Ishikawa (cell line): ENCODE measurements around the gene NKAIN2.

Source experiments
- CEBPB ChIP-seq: IDR thresholded peaks from 2 replicates; pipeline ENCODE4 v1.6.1; 2012
- EGR1 ChIP-seq: IDR thresholded peaks from 2 replicates; pipeline ENCODE4 v1.6.1; 2012
- FOXM1 ChIP-seq: IDR thresholded peaks from 2 replicates; pipeline ENCODE4 v1.6.1; 2012; ENCODE audit warnings: low read depth, borderline replicate concordance
- NFIC ChIP-seq: IDR thresholded peaks from 2 replicates; pipeline ENCODE4 v1.6.1; 2012
- RAD21 ChIP-seq: IDR thresholded peaks from 2 replicates; pipeline ENCODE4 v1.6.1; 2012; ENCODE audit warnings: low read depth
- TEAD4 ChIP-seq: IDR thresholded peaks from 2 replicates; pipeline ENCODE4 v1.6.1; 2012
- ZBTB7A ChIP-seq: IDR thresholded peaks from 2 replicates; pipeline ENCODE4 v1.6.1; 2012; ENCODE audit warnings: low read depth

DNA sequence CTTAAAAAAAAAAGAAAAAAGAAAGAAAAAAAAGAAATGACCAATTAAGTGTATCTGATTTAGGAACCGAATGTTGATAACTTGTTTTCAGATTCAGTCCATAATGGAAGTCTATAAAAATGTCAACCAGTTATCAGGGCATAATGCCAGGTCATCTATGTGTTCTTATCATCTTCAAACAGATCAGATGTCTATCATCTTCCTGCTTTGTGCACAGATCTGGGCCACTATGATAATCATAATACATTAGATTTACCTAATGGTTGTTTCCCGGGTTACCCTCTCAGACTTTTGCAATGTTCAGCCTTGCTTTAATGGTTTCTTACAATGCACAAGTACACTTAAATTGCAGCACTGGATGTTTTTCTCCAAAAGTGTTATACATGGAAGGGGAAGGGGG lies 100.6 kb downstream of the NKAIN2 start:
- no peak for TF ChIP-seq FOXM1
- TF ChIP-seq NFIC: no peak
- TF ChIP-seq RAD21: no peak
- no peak for TF ChIP-seq EGR1
- no peak for TF ChIP-seq CEBPB
- no peak for TF ChIP-seq ZBTB7A
- no peak for TF ChIP-seq TEAD4
